ENCODE results near the gene PARVG.

The PARVG gene

GRCh38 chr22:44247923-44248892 lies 67.5 kb downstream of the PARVG start:
- DNase-seq: no peak

GRCh38 chr22:44248926-44249325 lies 68.2 kb downstream of the PARVG start:
- DNase-seq: no peak

GRCh38 chr22:44249376-44250147 lies 68.8 kb downstream of the PARVG start:
- DNase-seq: no peak

DNA sequence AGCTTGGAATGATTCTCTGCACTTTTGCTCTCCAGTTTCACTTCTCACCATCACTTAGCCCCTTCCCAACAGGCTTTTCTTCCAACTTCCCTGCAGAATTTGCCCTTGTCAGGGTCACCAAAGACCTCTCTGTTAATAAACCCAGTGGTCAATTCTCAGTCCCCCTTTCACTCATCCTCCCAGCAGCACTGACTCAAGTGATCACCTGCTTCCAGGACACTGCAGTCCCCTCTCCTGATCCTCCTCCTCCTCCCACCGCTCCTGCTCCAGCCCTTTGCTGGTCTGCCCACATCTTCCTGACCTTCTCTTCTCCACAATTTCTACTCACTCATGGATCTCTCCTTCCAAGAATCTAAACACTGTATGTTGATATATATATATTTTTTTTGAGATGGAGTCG lies 74.1 kb downstream of the PARVG start:
- DNase-seq: no peak

DNA sequence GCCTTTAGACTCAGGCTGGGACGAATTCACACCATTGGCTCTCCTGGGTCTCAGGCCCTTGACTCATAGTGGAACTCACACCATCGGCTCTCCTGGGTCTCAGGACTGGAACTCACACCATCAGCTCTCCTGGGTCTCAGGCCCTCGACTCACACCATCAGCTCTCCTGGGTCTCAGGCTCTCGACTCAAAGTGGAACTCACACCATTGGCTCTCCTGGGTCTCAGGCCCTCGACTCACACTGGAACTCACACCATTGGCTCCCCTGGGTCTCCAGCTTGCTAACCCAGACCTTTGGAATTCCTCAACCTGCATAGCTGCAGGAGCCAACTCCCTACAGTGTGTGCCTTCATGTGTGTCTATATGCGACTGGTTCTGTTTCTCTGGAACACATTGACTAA lies 75.4 kb downstream of the PARVG start:
- no peak for DNase-seq

GRCh38 chr22:44256556-44257485 lies 76.1 kb downstream of the PARVG start:
- DNase-seq: no peak
